Keratinocyte (primary cell): ENCODE results near the gene PLEKHB2. TPM values are rescaled to one million over a fixed set of nuclear protein-coding genes. Genes with fewer than 3 reads are reported as not detected.

Experiments
- DNase-seq: peaks from one replicate; pipeline ENCODE4 v3.0.0-alpha.2; 2011; ENCODE audit warnings: low read depth, missing footprints, low spot score
- FAIRE-seq: peaks from 2 replicates; lab custom pipeline; 2011; peaks lifted over from hg19 to GRCh38; lab: Jason Lieb, UNC
- H2AFZ ChIP-seq: 2 replicates; pipeline ENCODE4 v1.6.0; 2012; ENCODE audit warnings: low read length, control low read depth, inconsistent platforms; ENCODE audit not compliant: control insufficient read depth
- H3K27ac ChIP-seq: 2 replicates; pipeline ENCODE4 v1.5.1; 2011; ENCODE audit warnings: low read length; ENCODE audit not compliant: control insufficient read depth, insufficient read depth
- H3K27me3 ChIP-seq: 3 replicates; pipeline ENCODE4 v1.6.0; 2011; ENCODE audit warnings: low read length; ENCODE audit not compliant: control insufficient read depth, insufficient read depth; ENCODE audit errors: extremely low read depth
- H3K36me3 ChIP-seq, 2 experiments: 2 replicates in 1 of 2; 3 replicates in 1 of 2; pipeline ENCODE4 v1.5.1; 2011; ENCODE audit warnings: low read length in 2 of 2, mild to moderate bottlenecking in 1 of 2; ENCODE audit not compliant: control insufficient read depth in 2 of 2, insufficient read depth in 2 of 2; ENCODE audit errors: extremely low read depth in 1 of 2
- H3K4me1 ChIP-seq: 3 replicates; pipeline ENCODE4 v1.5.1; 2011; ENCODE audit warnings: low read length; ENCODE audit not compliant: control insufficient read depth, insufficient read depth; ENCODE audit errors: extremely low read depth
- H3K4me2 ChIP-seq: 3 replicates; pipeline ENCODE4 v1.6.0; 2011; ENCODE audit warnings: low read depth, low read length; ENCODE audit not compliant: control insufficient read depth, insufficient read depth; ENCODE audit errors: extremely low read depth
- H3K4me3 ChIP-seq, 3 experiments: fragments of 200-600 bp in 1 of 3; sonication (generic) in 1 of 3; 2 replicates in 2 of 3; 3 replicates in 1 of 3; pipeline ENCODE4 v1.5.1; 2011 to 2016; ENCODE audit warnings: low read length in 3 of 3, mild to moderate bottlenecking in 3 of 3, control low read depth in 2 of 3, inconsistent platforms in 1 of 3, low read depth in 1 of 3, mixed read lengths in 1 of 3, mixed run types in 1 of 3, moderate library complexity in 1 of 3; ENCODE audit not compliant: control insufficient read depth in 2 of 3, insufficient read depth in 2 of 3; ENCODE audit errors: extremely low read depth in 1 of 3
- H3K79me2 ChIP-seq: 2 replicates; pipeline ENCODE4 v1.6.0; 2012; ENCODE audit warnings: low read length; ENCODE audit not compliant: control insufficient read depth, insufficient read depth
- H3K9ac ChIP-seq: 3 replicates; pipeline ENCODE4 v1.6.0; 2011; ENCODE audit warnings: low read length; ENCODE audit not compliant: control insufficient read depth, insufficient read depth; ENCODE audit errors: extremely low read depth
- H3K9me1 ChIP-seq: 3 replicates; pipeline ENCODE4 v1.6.0; 2011; ENCODE audit warnings: low read length; ENCODE audit not compliant: control insufficient read depth, insufficient read depth; ENCODE audit errors: extremely low read depth
- H3K9me3 ChIP-seq: 2 replicates; pipeline ENCODE4 v1.5.1; 2012; ENCODE audit warnings: low read depth, low read length; ENCODE audit not compliant: control insufficient read depth
- H4K20me1 ChIP-seq: 3 replicates; pipeline ENCODE4 v1.6.0; 2011; ENCODE audit warnings: low read length; ENCODE audit not compliant: control insufficient read depth, insufficient read depth; ENCODE audit errors: extremely low read depth
- CTCF ChIP-seq, 3 experiments: IDR thresholded peaks in 1 of 3; conservative IDR thresholded peaks in 1 of 3; optimal IDR thresholded peaks in 1 of 3; 2 replicates in 2 of 3; 3 replicates in 1 of 3; pipeline versions ENCODE3 to v1.5.1; 2011; ENCODE audit warnings: low read length in 3 of 3, mild to moderate bottlenecking in 3 of 3, moderate library complexity in 2 of 3, control low read depth in 1 of 3, inconsistent platforms in 1 of 3; ENCODE audit not compliant: insufficient read depth in 2 of 3; ENCODE audit errors: extremely low read depth in 1 of 3
- EZH2 ChIP-seq: IDR thresholded peaks from one replicate; pipeline ENCODE4 v1.6.1; 2012; ENCODE audit warnings: inconsistent platforms, mild to moderate bottlenecking, low read length, moderate library complexity
- dilution Hi-C: fragments of 300-500 bp; cut with MboI; formaldehyde crosslinking; loops from one replicate; pipeline ENCODE4 v1.7.0; 2020; ENCODE audit warnings: low sequenced_read_pairs; ENCODE audit not compliant: extremely low pct_ligation_motif_present
- polyA plus RNA-seq, 5 experiments: library from polyadenylated mRNA; depleted of rRNA in 3 of 5; stranded (reverse) in 3 of 5; stranded (forward) in 1 of 5; unstranded in 1 of 5; fragments of >200 nt; gene quantifications; 1 replicate in 1 of 5; 2 replicates in 3 of 5; 3 replicates in 1 of 5; pipeline versions ENCODE4 v1.2.1 to v1.2.3, GENCODE V29; 2011 to 2012; ENCODE audit warnings: missing spikeins in 2 of 5, low read depth in 1 of 5, low replicate concordance in 1 of 5

The PLEKHB2 gene
- polyA plus RNA-seq, 1 donor (not counting 4 experiments of a cell fraction or from before 2014, with no cell fraction given) = 77.0 TPM

GRCh38 chr2:131126436-131126835, 21.3 kb downstream of the PLEKHB2 start:
- Histone ChIP-seq H3K4me2 (no peak overlapping the region), H3K4me1 (no peaks in the 10 kb centered on the region), H2AFZ (no peak overlapping the region), H3K9ac (no peak overlapping the region), H3K27ac (no peak overlapping the region), H4K20me1 (no peaks in the 10 kb centered on the region), H3K27me3 (no peaks in the 10 kb centered on the region), H3K9me3 (no peaks in the 10 kb centered on the region), H3K36me3 (peaks cover 30 to 32% of the 10 kb centered on the region in 2 experiments), H3K9me1 (no peaks in the 10 kb centered on the region), H3K4me3 (no peak overlapping the region), H3K79me2 (peaks cover 21% of the 10 kb centered on the region)
- FAIRE-seq = no peak
- dilution Hi-C loops = no loop called here
- DNase-seq = no peak
- no peak for TF ChIP-seq EZH2
- TF ChIP-seq CTCF (optimal IDR thresholded peaks at IDR 0.05 in 1 of 3, IDR thresholded peaks at IDR 0.05 in 1 of 3, conservative IDR thresholded peaks at IDR 0.05 in 1 of 3; ENCODE audit: extremely low read depth in 1 of 3, insufficient read depth in 2 of 3, low read length in 3 of 3) = no peak

- no peaks in the 10 kb centered on the region for H3K4me1 ChIP-seq
- H3K27me3 ChIP-seq = no peaks in the 10 kb centered on the region
- FAIRE-seq = no peak
- no peaks in the 10 kb centered on the region for H3K9me3 ChIP-seq
- no peak overlapping the region for H3K9ac ChIP-seq
- H3K4me3 ChIP-seq = no peak overlapping the region
- no peak for DNase-seq
- H3K9me1 ChIP-seq = no peaks in the 10 kb centered on the region
- H3K36me3 ChIP-seq = peaks cover 30 to 32% of the 10 kb centered on the region in 2 experiments
- dilution Hi-C loops = no loop called here
- no peak for TF ChIP-seq CTCF (optimal IDR thresholded peaks at IDR 0.05 in 1 of 3, IDR thresholded peaks at IDR 0.05 in 1 of 3, conservative IDR thresholded peaks at IDR 0.05 in 1 of 3; ENCODE audit: extremely low read depth in 1 of 3, insufficient read depth in 2 of 3, low read length in 3 of 3)
- no peak for TF ChIP-seq EZH2
- H2AFZ ChIP-seq = no peak overlapping the region
- no peaks in the 10 kb centered on the region for H4K20me1 ChIP-seq
- no peak overlapping the region for H3K4me2 ChIP-seq
- no peak overlapping the region for H3K27ac ChIP-seq
- H3K79me2 ChIP-seq = peaks cover 19% of the 10 kb centered on the region
Measured at GRCh38 chr2:131127076-131127475, 21.9 kb downstream of the PLEKHB2 start.
